ENCODE results near the gene IRF9.

DNA sequence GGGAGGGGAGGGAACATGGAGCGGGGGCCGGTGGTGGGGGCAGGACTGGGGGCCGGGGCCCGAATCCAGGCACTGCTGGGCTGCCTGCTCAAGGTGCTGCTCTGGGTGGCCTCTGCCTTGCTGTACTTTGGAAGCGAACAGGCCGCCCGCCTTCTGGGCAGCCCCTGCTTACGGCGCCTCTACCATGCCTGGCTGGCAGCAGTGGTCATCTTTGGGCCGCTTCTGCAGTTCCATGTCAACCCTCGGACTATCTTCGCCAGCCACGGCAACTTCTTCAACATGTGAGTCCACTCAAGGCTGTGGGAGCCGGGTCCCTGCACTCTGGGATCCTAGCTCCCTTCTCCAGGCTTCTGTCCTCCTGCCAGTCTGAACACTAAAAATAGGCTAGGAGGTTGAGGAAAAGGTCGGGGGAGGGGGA is 29.5 kb upstream of the IRF9 start:
- TF ChIP-seq, protein P1, sequence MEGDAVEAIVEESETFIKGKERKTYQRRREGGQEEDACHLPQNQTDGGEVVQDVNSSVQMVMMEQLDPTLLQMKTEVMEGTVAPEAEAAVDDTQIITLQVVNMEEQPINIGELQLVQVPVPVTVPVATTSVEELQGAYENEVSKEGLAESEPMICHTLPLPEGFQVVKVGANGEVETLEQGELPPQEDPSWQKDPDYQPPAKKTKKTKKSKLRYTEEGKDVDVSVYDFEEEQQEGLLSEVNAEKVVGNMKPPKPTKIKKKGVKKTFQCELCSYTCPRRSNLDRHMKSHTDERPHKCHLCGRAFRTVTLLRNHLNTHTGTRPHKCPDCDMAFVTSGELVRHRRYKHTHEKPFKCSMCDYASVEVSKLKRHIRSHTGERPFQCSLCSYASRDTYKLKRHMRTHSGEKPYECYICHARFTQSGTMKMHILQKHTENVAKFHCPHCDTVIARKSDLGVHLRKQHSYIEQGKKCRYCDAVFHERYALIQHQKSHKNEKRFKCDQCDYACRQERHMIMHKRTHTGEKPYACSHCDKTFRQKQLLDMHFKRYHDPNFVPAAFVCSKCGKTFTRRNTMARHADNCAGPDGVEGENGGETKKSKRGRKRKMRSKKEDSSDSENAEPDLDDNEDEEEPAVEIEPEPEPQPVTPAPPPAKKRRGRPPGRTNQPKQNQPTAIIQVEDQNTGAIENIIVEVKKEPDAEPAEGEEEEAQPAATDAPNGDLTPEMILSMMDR (IDR thresholded peaks at IDR 0.05), result no peak
- no peak for TF ChIP-seq POLR2A (IDR thresholded peaks at IDR 0.05)

All from tibial nerve (tissue), 3 donors.